ENCODE results near the gene TET3.

TET3 gene

GRCh38 chr2:73987948-73988700 is 3.4 kb downstream of the TET3 start:
- FAIRE-seq: no peak

GRCh38 chr2:73989972-73990371 is 5.3 kb downstream of the TET3 start:
- no peak for FAIRE-seq

- no peak for FAIRE-seq
Measured at GRCh38 chr2:73990531-73990930, 5.8 kb downstream of the TET3 start.

GRCh38 chr2:73992036-73992435 is 7.3 kb downstream of the TET3 start:
- FAIRE-seq: no peak

GRCh38 chr2:73993376-73993775 is 8.7 kb downstream of the TET3 start:
- no peak for FAIRE-seq

GRCh38 chr2:73993778-73994177 is 9.1 kb downstream of the TET3 start:
- no peak for FAIRE-seq

- no peak for FAIRE-seq
Measured at GRCh38 chr2:73994178-73994831, 9.6 kb downstream of the TET3 start.

GRCh38 chr2:73995810-73996209 is 11.1 kb downstream of the TET3 start:
- FAIRE-seq: no peak

- no peak for FAIRE-seq
Measured at GRCh38 chr2:73997813-73998212, 13.1 kb downstream of the TET3 start.

- FAIRE-seq: no peak
Measured at GRCh38 chr2:73998451-73998850, 13.7 kb downstream of the TET3 start.

- no peak for FAIRE-seq
Measured at GRCh38 chr2:73998933-73999332, 14.2 kb downstream of the TET3 start.

GRCh38 chr2:73999881-74000597 is 15.3 kb downstream of the TET3 start:
- FAIRE-seq: no peak

- FAIRE-seq: no peak
Measured at GRCh38 chr2:74000666-74001065, 16.0 kb downstream of the TET3 start.

- FAIRE-seq: no peak
Measured at GRCh38 chr2:74001121-74001520, 16.4 kb downstream of the TET3 start.

GRCh38 chr2:74001781-74002504 is 17.2 kb downstream of the TET3 start:
- FAIRE-seq: no peak

- no peak for FAIRE-seq
Measured at GRCh38 chr2:74002505-74003421, 18.1 kb downstream of the TET3 start.

GRCh38 chr2:74003494-74004211 is 18.9 kb downstream of the TET3 start:
- FAIRE-seq: no peak

- FAIRE-seq: no peak
Measured at GRCh38 chr2:74004212-74005182, 19.8 kb downstream of the TET3 start.

GRCh38 chr2:74005786-74006185 is 21.1 kb downstream of the TET3 start:
- FAIRE-seq: no peak

GRCh38 chr2:74006459-74006858 is 21.7 kb downstream of the TET3 start:
- no peak for FAIRE-seq
